ENCODE results near the gene CNBP.

CNBP gene

DNA sequence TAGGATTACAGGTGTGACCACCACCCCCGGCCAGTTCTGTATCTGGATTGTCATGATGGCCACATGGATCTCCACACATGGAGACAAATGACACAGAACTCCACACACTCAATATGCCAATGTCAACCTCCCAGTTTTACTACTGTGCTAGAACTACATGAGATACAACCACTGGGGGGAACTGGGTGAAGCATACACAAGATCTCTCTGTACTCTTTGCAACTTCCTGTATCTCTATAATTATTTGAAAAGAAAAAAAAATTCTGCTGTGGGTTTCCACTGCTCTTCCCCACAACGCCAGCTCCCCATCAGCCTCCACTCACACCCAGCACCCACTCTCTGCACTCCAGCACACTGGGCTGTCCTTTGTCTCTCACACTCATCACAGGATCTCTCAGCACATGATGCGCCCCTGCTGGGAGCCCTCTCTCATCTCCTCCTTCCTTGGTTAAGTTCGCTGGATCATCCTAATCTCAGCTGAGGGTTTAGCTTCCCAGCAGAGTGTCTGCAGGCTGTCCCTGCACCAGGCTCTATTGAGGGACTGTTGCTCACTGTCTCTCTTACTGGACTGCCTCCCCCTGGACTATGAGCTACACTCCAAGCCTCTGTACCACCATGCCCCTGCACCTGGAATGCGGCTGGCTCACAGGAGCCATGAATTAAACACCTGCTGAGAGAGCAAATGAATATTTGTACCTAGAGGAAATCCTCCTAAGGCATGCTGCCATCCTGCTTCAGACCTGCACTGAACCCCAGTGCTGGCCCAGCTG, 51.4 kb downstream of the CNBP start:
- Histone ChIP-seq H3K9ac (ENCODE audit: low read length) (no peak overlapping the region), H3K9me3 (ENCODE audit: low read length) (no peaks in the 10 kb centered on the region), H3K27me3 (ENCODE audit: insufficient read depth, low read length) (no peaks in the 10 kb centered on the region), H3K79me2 (ENCODE audit: insufficient read depth, low read length) (no peaks in the 10 kb centered on the region), H3K4me1 (ENCODE audit: insufficient read depth, low read length, severe bottlenecking) (no peaks in the 10 kb centered on the region), H3K9me2 (ENCODE audit: low read depth, low read length) (no peaks in the 10 kb centered on the region), H4K20me1 (ENCODE audit: insufficient read depth, low read length) (no peaks in the 10 kb centered on the region), H3F3A (ENCODE audit: insufficient read depth, low read length) (no peaks in the 10 kb centered on the region), H3K4me2 (ENCODE audit: low read length) (no peak overlapping the region), H3K4me3 (ENCODE audit: low read depth, low read length, poor library complexity, severe bottlenecking) (no peak overlapping the region), H3K36me3 (ENCODE audit: insufficient read depth, low read length) (peaks cover 94% of the 10 kb centered on the region), H2AFZ (ENCODE audit: low read length) (no peak overlapping the region), H3K27ac (ENCODE audit: low read depth, low read length, poor library complexity, severe bottlenecking) (no peak overlapping the region)
- TF ChIP-seq, protein P1, sequence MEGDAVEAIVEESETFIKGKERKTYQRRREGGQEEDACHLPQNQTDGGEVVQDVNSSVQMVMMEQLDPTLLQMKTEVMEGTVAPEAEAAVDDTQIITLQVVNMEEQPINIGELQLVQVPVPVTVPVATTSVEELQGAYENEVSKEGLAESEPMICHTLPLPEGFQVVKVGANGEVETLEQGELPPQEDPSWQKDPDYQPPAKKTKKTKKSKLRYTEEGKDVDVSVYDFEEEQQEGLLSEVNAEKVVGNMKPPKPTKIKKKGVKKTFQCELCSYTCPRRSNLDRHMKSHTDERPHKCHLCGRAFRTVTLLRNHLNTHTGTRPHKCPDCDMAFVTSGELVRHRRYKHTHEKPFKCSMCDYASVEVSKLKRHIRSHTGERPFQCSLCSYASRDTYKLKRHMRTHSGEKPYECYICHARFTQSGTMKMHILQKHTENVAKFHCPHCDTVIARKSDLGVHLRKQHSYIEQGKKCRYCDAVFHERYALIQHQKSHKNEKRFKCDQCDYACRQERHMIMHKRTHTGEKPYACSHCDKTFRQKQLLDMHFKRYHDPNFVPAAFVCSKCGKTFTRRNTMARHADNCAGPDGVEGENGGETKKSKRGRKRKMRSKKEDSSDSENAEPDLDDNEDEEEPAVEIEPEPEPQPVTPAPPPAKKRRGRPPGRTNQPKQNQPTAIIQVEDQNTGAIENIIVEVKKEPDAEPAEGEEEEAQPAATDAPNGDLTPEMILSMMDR (IDR thresholded peaks at IDR 0.05; ENCODE audit: low read length), result no peak
- no peak for TF ChIP-seq EZH2 (IDR thresholded peaks at IDR 0.05; ENCODE audit: borderline replicate concordance, low read length)

DNA sequence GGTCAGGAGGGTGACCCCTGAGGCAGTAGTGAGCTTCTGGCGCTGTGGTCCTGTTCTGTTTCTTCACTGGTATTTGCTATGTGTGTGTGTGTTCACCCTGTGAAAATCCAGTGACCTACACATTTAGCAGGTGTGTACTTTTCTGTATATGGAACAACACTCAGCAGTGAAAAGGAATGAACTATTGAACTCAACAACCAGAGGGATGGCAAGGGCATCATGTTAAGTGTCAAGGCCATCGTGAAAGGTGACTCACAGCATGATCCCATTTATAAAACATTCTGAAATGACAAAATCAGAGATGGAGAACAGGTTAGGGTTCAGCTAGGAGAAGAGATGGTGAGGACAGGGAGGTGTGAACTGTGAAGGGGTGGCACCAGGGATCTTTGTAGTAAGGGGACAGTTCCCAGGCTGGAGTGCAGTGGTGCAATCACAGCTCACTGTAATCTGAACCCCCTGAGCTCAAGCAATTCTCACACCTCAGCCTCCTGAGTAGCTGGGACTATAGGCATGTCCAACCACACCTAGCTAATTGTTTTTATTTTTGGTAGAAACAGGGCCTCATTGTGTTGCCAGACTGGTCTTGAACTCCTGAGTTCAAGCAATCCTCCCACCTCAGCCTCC, 52.1 kb downstream of the CNBP start:
- TF ChIP-seq EZH2 (IDR thresholded peaks at IDR 0.05; ENCODE audit: borderline replicate concordance, low read length), result no peak
- TF ChIP-seq, protein P1 (IDR thresholded peaks at IDR 0.05; ENCODE audit: low read length), result no peak
- H3K9me2 ChIP-seq (ENCODE audit: low read depth, low read length), result no peaks in the 10 kb centered on the region
- H3K4me3 ChIP-seq (ENCODE audit: low read depth, low read length, poor library complexity, severe bottlenecking), result no peak overlapping the region
- H3K27ac ChIP-seq (ENCODE audit: low read depth, low read length, poor library complexity, severe bottlenecking), result no peak overlapping the region
- no peak overlapping the region for H3K9ac ChIP-seq (ENCODE audit: low read length)
- no peaks in the 10 kb centered on the region for H4K20me1 ChIP-seq (ENCODE audit: insufficient read depth, low read length)
- no peak overlapping the region for H2AFZ ChIP-seq (ENCODE audit: low read length)
- no peak overlapping the region for H3K4me2 ChIP-seq (ENCODE audit: low read length)
- no peaks in the 10 kb centered on the region for H3K9me3 ChIP-seq (ENCODE audit: low read length)
- no peaks in the 10 kb centered on the region for H3K27me3 ChIP-seq (ENCODE audit: insufficient read depth, low read length)
- H3K4me1 ChIP-seq (ENCODE audit: insufficient read depth, low read length, severe bottlenecking), result no peaks in the 10 kb centered on the region
- H3K79me2 ChIP-seq (ENCODE audit: insufficient read depth, low read length), result no peaks in the 10 kb centered on the region
- peaks cover 93% of the 10 kb centered on the region for H3K36me3 ChIP-seq (ENCODE audit: insufficient read depth, low read length)
- H3F3A ChIP-seq (ENCODE audit: insufficient read depth, low read length), result no peaks in the 10 kb centered on the region

DNA sequence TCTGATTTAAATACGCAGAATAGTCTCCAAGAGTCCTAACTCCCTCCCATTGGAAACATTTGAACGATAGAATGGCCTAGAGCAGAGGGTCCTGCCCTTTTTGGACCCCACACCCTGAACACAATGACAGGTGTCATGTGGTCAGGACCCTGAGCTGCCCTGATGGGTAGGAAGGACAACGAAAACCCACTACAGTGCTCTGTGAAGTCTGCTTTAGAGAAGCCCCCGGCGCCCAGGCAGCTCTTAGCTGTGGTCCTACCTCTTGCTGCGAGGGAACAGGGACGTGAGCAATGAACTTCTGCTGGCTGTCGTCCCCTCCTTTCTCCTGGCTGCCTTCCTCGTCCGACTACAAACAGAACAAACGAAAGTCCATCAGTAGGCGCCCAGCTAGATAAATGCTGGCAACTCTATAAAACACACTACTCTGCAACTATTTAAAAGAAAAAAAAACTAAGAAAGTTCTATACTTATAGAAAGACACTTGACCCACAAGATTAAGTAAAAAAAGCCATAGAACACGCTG, 53.3 kb downstream of the CNBP start:
- H3K4me3 ChIP-seq (ENCODE audit: low read depth, low read length, poor library complexity, severe bottlenecking), result no peak overlapping the region
- H4K20me1 ChIP-seq (ENCODE audit: insufficient read depth, low read length), result no peaks in the 10 kb centered on the region

More for the DNA sequence above, 53.3 kb downstream of the CNBP start:
- Histone ChIP-seq H3K36me3 (ENCODE audit: insufficient read depth, low read length) (peaks cover 81% of the 10 kb centered on the region), H3K79me2 (ENCODE audit: insufficient read depth, low read length) (no peaks in the 10 kb centered on the region), H3K4me1 (ENCODE audit: insufficient read depth, low read length, severe bottlenecking) (no peaks in the 10 kb centered on the region), H3F3A (ENCODE audit: insufficient read depth, low read length) (no peaks in the 10 kb centered on the region), H2AFZ (ENCODE audit: low read length) (no peak overlapping the region), H3K4me2 (ENCODE audit: low read length) (no peak overlapping the region), H3K9ac (ENCODE audit: low read length) (no peak overlapping the region), H3K9me2 (ENCODE audit: low read depth, low read length) (no peaks in the 10 kb centered on the region), H3K27me3 (ENCODE audit: insufficient read depth, low read length) (no peaks in the 10 kb centered on the region), H3K9me3 (ENCODE audit: low read length) (no peaks in the 10 kb centered on the region), H3K27ac (ENCODE audit: low read depth, low read length, poor library complexity, severe bottlenecking) (no peak overlapping the region)
- no peak for TF ChIP-seq EZH2 (IDR thresholded peaks at IDR 0.05; ENCODE audit: borderline replicate concordance, low read length)
- TF ChIP-seq, protein P1 (IDR thresholded peaks at IDR 0.05; ENCODE audit: low read length), result no peak
